GM19463 (cell line): Measurements from ENCODE around the gene NFATC4.
A peak's percentile ranks its signal among the peaks of the same experiment; 100 is the strongest.
"Not testable (repeated sequence)": the region's sequence is repeated elsewhere in the genome, so short reads cannot be mapped to it uniquely, and the experiment has no call there.

Source experiments
- ATAC-seq: cut with Tn5 transposase; IDR thresholded peaks from one replicate; pipeline ENCODE4 v1.9.1; 2021; ENCODE audit warnings: mild to moderate bottlenecking, moderate library complexity; ENCODE audit not compliant: unreplicated experiment

Gene NFATC4

GRCh38 chr14:24338843-24339242, 29.1 kb upstream of the NFATC4 start:
- no peak for ATAC-seq

- peak; percentile 90 for ATAC-seq
Observed at GRCh38 chr14:24339284-24340151, 28.5 kb upstream of the NFATC4 start, which contains the start of gene RIPK3. RIPK3 (minus strand) TSS chr14:24339991; CDS start chr14:24339826, 165 bp downstream.

DNA sequence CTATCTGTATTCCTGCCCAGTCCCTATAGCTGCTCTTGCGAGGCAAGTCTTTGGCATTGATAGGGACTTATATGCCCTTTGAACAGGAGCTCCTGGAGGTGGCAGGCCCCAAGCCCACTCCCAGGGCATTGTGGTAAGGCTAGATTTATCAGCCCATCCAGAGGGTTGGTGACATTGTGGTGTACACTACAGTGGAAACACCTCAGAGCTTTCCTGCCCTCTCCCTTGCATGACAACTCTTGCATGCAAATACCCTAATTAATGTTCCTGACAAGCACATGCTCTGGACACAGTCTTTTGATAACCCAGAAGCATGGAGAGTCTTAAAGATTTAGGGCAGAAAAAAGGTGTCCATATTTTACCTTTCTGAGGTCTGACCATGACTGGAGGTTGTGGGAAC, 27.4 kb upstream of the NFATC4 start:
- ATAC-seq, result no peak

DNA sequence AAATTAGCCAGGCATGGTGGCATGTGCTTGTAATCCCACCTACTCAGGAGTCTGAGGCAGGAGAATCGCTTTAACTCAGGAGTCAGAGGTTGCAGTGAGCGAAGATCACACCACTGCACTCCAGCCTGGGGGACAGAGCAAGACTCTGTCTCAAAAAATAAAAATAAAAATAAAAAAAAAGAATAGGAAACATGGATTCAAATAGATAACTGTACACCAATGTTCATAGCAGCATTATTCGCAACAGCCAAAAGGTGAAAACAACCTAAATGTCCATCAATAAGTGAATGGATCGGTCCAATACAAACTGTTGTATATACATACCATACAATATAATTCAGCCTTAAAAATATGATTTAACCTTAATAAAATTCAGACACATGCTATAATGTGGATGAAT, 25.1 kb upstream of the NFATC4 start:
- ATAC-seq, result no peak

- ATAC-seq, result no peak
Observed at GRCh38 chr14:24343795-24344660, 24.0 kb upstream of the NFATC4 start.

GRCh38 chr14:24347134-24347533, 20.9 kb upstream of the NFATC4 start:
- no peak for ATAC-seq

- no peak for ATAC-seq
Observed at GRCh38 chr14:24348186-24348585, 19.8 kb upstream of the NFATC4 start.

- ATAC-seq, result no peak
Observed at GRCh38 chr14:24349742-24350141, 18.2 kb upstream of the NFATC4 start.

GRCh38 chr14:24351517-24351916, 16.5 kb upstream of the NFATC4 start:
- no peak for ATAC-seq

DNA sequence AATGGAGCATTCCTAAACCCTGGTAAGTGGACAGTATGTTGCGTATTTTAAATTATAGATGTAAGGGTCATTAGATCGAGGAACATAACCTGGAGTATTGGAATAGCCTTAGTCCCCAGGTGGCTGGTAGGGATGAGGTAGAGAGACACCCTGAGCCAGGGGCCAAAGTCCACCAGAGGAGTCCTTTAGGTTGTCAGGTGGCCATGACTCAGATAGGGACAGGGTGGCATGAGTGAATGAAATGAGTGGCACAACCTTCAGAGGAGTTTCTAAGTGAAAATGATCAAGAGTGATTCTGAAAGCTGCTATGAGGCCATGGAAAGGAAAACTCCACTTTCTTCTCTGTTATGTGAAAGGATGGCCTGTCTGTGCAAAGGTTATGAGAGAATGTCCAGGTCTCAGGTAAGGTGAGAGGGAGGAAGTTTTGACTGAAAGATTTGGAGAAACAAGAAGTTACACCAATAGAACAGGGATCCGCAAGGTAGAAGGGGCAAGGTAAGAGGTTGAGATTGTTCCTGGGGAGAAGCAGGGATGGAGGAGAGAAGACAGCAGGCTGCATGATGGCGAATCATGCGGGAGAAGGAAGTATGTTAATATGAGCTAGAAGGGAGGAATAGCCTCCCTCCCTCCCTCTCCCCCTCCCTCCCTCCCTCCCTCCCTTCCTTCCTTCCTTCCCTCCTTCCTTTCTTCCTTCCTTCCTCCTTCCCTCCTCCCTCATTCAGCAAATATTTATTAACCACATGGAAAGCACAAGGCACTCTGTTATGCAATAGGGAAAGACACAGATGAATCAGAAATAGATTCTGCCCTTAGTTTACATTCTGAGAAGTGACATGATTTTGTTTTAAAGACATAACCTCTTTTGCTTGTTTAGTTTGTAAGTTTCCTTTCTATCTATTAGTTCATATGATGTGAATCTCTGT, 14.2 kb upstream of the NFATC4 start:
- ATAC-seq, result peak; percentile 76

- ATAC-seq, result not testable (repeated sequence)
Observed at GRCh38 chr14:24354482-24354825, 13.5 kb upstream of the NFATC4 start.

DNA sequence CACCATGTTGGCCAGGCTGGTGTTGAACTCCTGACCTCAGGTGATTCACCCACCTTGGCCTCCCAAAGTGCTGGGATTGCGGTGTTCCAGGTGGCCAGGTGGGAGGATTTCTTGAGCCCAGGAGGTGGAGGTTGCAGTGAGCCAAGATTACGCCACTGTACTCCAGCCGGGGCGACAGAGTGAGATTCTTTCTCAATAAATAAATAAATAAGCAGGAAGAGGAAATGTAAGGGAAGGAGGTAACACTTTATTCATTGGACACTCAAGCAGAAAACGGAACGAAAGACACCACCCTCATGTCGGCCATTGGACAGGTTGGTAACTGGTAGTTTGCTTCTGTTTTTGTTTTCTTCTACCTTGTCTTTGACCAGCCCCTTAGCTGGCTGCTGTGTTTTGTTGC, 13.0 kb upstream of the NFATC4 start:
- no peak for ATAC-seq

GRCh38 chr14:24356208-24356607, 11.8 kb upstream of the NFATC4 start:
- ATAC-seq, result no peak

- no peak for ATAC-seq
Observed at GRCh38 chr14:24360281-24360680, 7.7 kb upstream of the NFATC4 start.

DNA sequence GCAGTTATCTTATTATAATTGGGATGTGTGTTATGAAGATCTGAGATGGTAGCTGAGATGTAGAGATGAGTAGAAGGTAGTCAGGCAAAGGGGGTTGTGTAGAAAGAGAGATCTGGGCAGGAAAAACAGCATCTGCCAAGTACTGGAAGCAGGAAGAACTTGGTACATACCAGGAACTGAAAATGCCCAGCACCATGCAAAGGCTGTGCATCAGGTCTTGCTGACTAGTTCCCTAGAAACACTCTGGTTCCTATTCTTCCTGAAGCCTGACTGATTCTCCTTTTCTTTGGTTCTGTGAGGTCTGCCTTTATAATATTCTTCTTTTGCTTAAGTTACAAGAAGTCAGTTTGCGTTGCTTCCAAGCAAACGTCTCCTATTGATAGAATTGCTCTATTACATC, 6.7 kb upstream of the NFATC4 start:
- ATAC-seq, result no peak

DNA sequence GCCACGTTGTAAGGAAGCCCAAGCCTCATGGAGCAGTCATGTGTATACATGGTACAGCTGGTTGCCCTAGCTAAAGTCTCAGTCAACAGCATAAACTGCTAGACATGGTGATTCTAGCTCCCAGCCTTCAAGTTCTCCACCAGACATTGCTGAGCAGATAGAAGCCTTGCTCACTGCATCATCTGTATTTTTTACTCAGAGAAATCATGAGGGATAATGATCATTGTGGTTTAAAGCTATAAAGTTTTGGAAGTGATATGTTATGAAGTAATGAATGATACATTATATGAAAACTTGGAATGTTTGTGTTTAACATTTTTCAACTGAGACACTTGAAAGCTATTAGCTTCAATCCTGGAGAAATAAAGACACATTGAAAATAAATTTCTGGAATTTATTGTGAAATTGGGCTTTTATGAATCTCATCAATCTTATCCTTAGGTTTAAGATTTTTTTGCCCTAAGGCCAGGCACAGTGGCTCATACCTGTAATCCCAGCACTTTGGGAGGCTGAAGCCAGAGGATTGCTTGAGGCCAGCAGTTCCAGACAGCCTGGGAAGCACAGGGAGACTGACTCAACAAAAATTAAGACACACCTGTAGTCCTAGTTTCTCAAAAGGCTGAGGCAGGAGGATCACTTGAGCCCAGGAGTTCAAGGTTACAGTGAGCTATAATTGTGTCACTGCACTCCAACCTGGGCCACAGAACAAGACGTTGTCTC, 5.6 kb upstream of the NFATC4 start:
- no peak for ATAC-seq

GRCh38 chr14:24363401-24363800, 4.6 kb upstream of the NFATC4 start:
- no peak for ATAC-seq

- ATAC-seq, result no peak
Observed at GRCh38 chr14:24364841-24365240, 3.1 kb upstream of the NFATC4 start.

GRCh38 chr14:24365600-24366412, 2.2 kb upstream of the NFATC4 start:
- ATAC-seq, result peak; percentile 40

DNA sequence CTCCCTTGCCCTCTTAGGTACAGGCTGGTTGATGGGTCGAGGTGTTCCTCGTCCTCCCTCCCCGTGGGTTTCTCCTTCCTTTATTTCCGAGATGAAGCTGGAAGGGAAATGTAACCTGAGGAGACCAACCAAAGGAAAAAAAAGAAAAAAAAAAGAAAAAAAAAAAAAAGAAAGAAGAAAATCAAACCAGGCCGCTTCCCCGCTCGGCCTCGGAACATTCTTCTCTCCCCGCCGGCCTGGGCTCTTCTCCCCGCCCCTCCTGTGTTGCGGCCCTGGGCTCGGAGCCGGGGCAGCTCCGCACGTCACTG, 1.6 kb upstream of the NFATC4 start:
- no peak for ATAC-seq
